HepG2 (cell line): ENCODE results near the gene MBLAC1. TPM values are rescaled to one million over a fixed set of nuclear protein-coding genes. Genes with fewer than 3 reads are reported as not detected.
A peak's percentile ranks its signal among the peaks of the same experiment; 100 is the strongest.

ENCODE experiments used
- ARNTL ChIP-seq: sonication (generic); formaldehyde crosslinking; IDR thresholded peaks from 2 replicates; pipeline ENCODE4 v1.4.0; 2020; ENCODE audit warnings: mild to moderate bottlenecking, missing genetic modification reagents
- FOSL2 ChIP-seq: sonication (generic); formaldehyde crosslinking; IDR thresholded peaks from 2 replicates; pipeline ENCODE4 v1.4.0; 2020; ENCODE audit warnings: missing genetic modification reagents
- FOXA3 ChIP-seq: IDR thresholded peaks from 2 replicates; pipeline ENCODE4 v1.6.1; 2016; ENCODE audit warnings: missing genetic modification reagents, missing compliant biosample characterization
- GTF2F1 ChIP-seq: fragments of 150-350 bp; IDR thresholded peaks from 2 replicates; pipeline ENCODE4 v1.6.1; 2014; ENCODE audit warnings: low read length
- HOXA5 ChIP-seq: sonication (generic); formaldehyde crosslinking; IDR thresholded peaks from 2 replicates; pipeline ENCODE4 v1.4.0; 2020; ENCODE audit warnings: missing genetic modification reagents
- IKZF1 ChIP-seq: fragments of 450-650 bp; IDR thresholded peaks from 2 replicates; pipeline ENCODE4 v1.7.1; 2016
- MAFK ChIP-seq, 2 experiments: IDR thresholded peaks in 1 of 2; conservative IDR thresholded peaks in 1 of 2; 2 replicates each; pipeline ENCODE4 v1.6.1; 2011; ENCODE audit warnings: improper control_type of control experiment in 2 of 2, low read length in 2 of 2
- NFE2L2 ChIP-seq: fragments of 150-350 bp; IDR thresholded peaks from 2 replicates; pipeline ENCODE4 v1.6.1; 2014; ENCODE audit warnings: low read length
- RNF219 ChIP-seq: sonication (generic); formaldehyde crosslinking; IDR thresholded peaks from 2 replicates; pipeline ENCODE4 v1.5.0; 2020; ENCODE audit warnings: mild to moderate bottlenecking, missing genetic modification reagents
- SRSF4 ChIP-seq: fragments of 200-400 bp; formaldehyde crosslinking; IDR thresholded peaks from one replicate; pipeline ENCODE4 v1.6.1; 2018; ENCODE audit warnings: mild to moderate bottlenecking, low read depth, low read length, moderate library complexity; ENCODE audit not compliant: poor library complexity, severe bottlenecking
- STAG1 ChIP-seq: sonication (generic); formaldehyde crosslinking; IDR thresholded peaks from 2 replicates; pipeline ENCODE4 v1.4.0; 2020; ENCODE audit warnings: missing genetic modification reagents
- THYN1 ChIP-seq: sonication (generic); formaldehyde crosslinking; IDR thresholded peaks from 2 replicates; pipeline ENCODE4 v1.8.1; 2023; ENCODE audit warnings: low read depth, mild to moderate bottlenecking, moderate library complexity, missing genetic modification reagents, borderline replicate concordance
- U2AF1 ChIP-seq: fragments of 200-400 bp; formaldehyde crosslinking; optimal IDR thresholded peaks from 2 replicates; pipeline ENCODE3; 2017; ENCODE audit warnings: mild to moderate bottlenecking, low read depth, low read length
- ZNF468 ChIP-seq: sonication (generic); formaldehyde crosslinking; IDR thresholded peaks from 2 replicates; pipeline ENCODE4 v1.8.0; 2022; ENCODE audit warnings: mild to moderate bottlenecking, moderate library complexity, missing genetic modification reagents
- ZNF513 ChIP-seq: sonication (generic); formaldehyde crosslinking; conservative IDR thresholded peaks from 2 replicates; pipeline ENCODE4 v1.5.0; 2020; ENCODE audit warnings: missing genetic modification reagents
- ZNF605 ChIP-seq: sonication (generic); formaldehyde crosslinking; IDR thresholded peaks from 2 replicates; pipeline ENCODE4 v1.8.0; 2022; ENCODE audit warnings: mild to moderate bottlenecking, missing genetic modification reagents
- ZNF619 ChIP-seq: sonication (generic); formaldehyde crosslinking; IDR thresholded peaks from 2 replicates; pipeline ENCODE4 v1.4.0; 2020; ENCODE audit warnings: mild to moderate bottlenecking, missing genetic modification reagents
- ZNF737 ChIP-seq: sonication (generic); formaldehyde crosslinking; IDR thresholded peaks from 2 replicates; pipeline ENCODE4 v1.5.0; 2020; ENCODE audit warnings: missing genetic modification reagents, mild to moderate bottlenecking, borderline replicate concordance
- ZSCAN5A ChIP-seq: sonication (generic); formaldehyde crosslinking; IDR thresholded peaks from 2 replicates; pipeline ENCODE4 v1.8.0; 2022; ENCODE audit warnings: mild to moderate bottlenecking, missing genetic modification reagents, borderline replicate concordance
- polyA plus RNA-seq, 8 experiments: library from polyadenylated mRNA; depleted of rRNA in 3 of 8; stranded (reverse) in 7 of 8; unstranded in 1 of 8; fragments of >200 nt; fragmentation: Illumina TruSeq in 4 of 8; extraction: Trizol in 4 of 8; gene quantifications; 2 replicates each; pipeline versions ENCODE4 v1.2.1 to v1.2.3, GENCODE V29; 2011 to 2016; ENCODE audit warnings: low read depth in 4 of 8, missing spikeins in 1 of 8, mixed read lengths in 1 of 8; ENCODE audit not compliant: insufficient read depth in 1 of 8
- total RNA-seq, 5 experiments: library from RNA; depleted of rRNA; stranded (reverse); fragments of >200 nt; fragmentation: Illumina TruSeq; extraction: Trizol; gene quantifications; 2 replicates each; pipeline ENCODE4 v1.2.3, GENCODE V29; 2016; ENCODE audit warnings: low read depth in 1 of 5
- TF ChIP-seq, protein P1 (sequence below): sonication (generic); formaldehyde crosslinking; IDR thresholded peaks from 2 replicates; pipeline ENCODE4 v1.5.1; 2020; ENCODE audit warnings: missing genetic modification reagents, mild to moderate bottlenecking, borderline replicate concordance
- TF ChIP-seq, protein P2 (sequence below): sonication (generic); IDR thresholded peaks from 2 replicates; pipeline ENCODE4 v1.6.1; 2016; ENCODE audit warnings: low read depth, borderline replicate concordance

Gene MBLAC1
- total and polyA plus RNA-seq, 2 of the 13 experiments (the other 11 are each of a cell fraction or from before 2014, with no cell fraction given): 0.79 to 2.1 TPM

GRCh38 chr7:100122067-100122466 is 4.7 kb upstream of the MBLAC1 start (continued):
- TF ChIP-seq ZNF737 (CRISPR knock-in tag) (no peak), RNF219 (CRISPR knock-in tag) (no peak), ZNF619 (no peak), ZNF468 (CRISPR knock-in tag) (no peak), SRSF4 (no peak), FOXA3 (peak; percentile 60), ZSCAN5A (CRISPR knock-in tag) (no peak), THYN1 (no peak), MAFK (conservative IDR thresholded peaks at IDR 0.05 in 1 of 2, IDR thresholded peaks at IDR 0.05 in 1 of 2; ENCODE audit: low read length in 2 of 2) (no peak), NFE2L2 (no peak), U2AF1 (no peak), HOXA5 (CRISPR knock-in tag) (no peak), GTF2F1 (no peak), FOSL2 (CRISPR knock-in tag) (peak; percentile 49; the same call in 1 of the 2 replicates), ARNTL (CRISPR knock-in tag) (peak; percentile 86), STAG1 (CRISPR knock-in tag) (no peak), ZNF605 (CRISPR knock-in tag) (peak; percentile 38; the same call in 1 of the 2 replicates), IKZF1 (no peak), ZNF513 (no peak)
- TF ChIP-seq, protein P1, sequence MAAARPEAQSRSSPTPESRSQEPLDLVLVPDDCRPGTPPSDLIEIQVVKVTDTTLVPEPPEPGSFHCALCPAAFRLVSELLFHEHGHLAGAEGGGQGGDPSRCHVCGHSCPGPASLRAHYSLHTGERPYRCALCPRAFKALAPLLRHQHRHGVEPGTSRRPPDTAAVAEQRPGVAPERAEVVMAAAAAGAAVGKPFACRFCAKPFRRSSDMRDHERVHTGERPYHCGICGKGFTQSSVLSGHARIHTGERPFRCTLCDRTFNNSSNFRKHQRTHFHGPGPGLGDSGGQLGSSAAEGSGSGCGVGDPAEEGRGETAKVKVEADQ: no peak
- TF ChIP-seq, protein P2, sequence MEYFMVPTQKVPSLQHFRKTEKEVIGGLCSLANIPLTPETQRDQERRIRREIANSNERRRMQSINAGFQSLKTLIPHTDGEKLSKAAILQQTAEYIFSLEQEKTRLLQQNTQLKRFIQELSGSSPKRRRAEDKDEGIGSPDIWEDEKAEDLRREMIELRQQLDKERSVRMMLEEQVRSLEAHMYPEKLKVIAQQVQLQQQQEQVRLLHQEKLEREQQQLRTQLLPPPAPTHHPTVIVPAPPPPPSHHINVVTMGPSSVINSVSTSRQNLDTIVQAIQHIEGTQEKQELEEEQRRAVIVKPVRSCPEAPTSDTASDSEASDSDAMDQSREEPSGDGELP: peak; percentile 45; the same call in 1 of the 2 replicates
